GM21576 (cell line): ENCODE results near the gene NDUFAB1.
"Not testable (repeated sequence)": the region's sequence is repeated elsewhere in the genome, so short reads cannot be mapped to it uniquely, and the experiment has no call there.

ENCODE experiments used
- ATAC-seq: cut with Tn5 transposase; IDR thresholded peaks from one replicate; pipeline ENCODE4 v1.9.1; 2021; ENCODE audit warnings: mild to moderate bottlenecking, moderate library complexity; ENCODE audit not compliant: unreplicated experiment

NDUFAB1 gene

GRCh38 chr16:23584186-23585076 is 11.7 kb downstream of the NDUFAB1 start:
- ATAC-seq = no peak

GRCh38 chr16:23583271-23583670 is 12.8 kb downstream of the NDUFAB1 start:
- not testable (repeated sequence) for ATAC-seq

- no peak for ATAC-seq
Measured at GRCh38 chr16:23581764-23582163, 14.4 kb downstream of the NDUFAB1 start.

GRCh38 chr16:23580391-23580790 is 15.7 kb downstream of the NDUFAB1 start:
- no peak for ATAC-seq

GRCh38 chr16:23579371-23579770 is 16.7 kb downstream of the NDUFAB1 start:
- no peak for ATAC-seq

- no peak for ATAC-seq
Measured at GRCh38 chr16:23578101-23578830, 17.9 kb downstream of the NDUFAB1 start.

- ATAC-seq = no peak
Measured at GRCh38 chr16:23577493-23577892, 18.6 kb downstream of the NDUFAB1 start.

GRCh38 chr16:23575834-23576233 is 20.3 kb downstream of the NDUFAB1 start:
- ATAC-seq = no peak

GRCh38 chr16:23573817-23574216 is 22.3 kb downstream of the NDUFAB1 start:
- ATAC-seq = no peak

GRCh38 chr16:23572394-23572793 is 23.7 kb downstream of the NDUFAB1 start:
- ATAC-seq = no peak

GRCh38 chr16:23571895-23572294 is 24.2 kb downstream of the NDUFAB1 start:
- ATAC-seq = no peak

GRCh38 chr16:23570992-23571632 is 25.0 kb downstream of the NDUFAB1 start:
- ATAC-seq = no peak

GRCh38 chr16:23567602-23568001 is 28.5 kb downstream of the NDUFAB1 start:
- ATAC-seq = no peak

- ATAC-seq = no peak
Measured at GRCh38 chr16:23566724-23567123, 29.4 kb downstream of the NDUFAB1 start.

GRCh38 chr16:23564575-23565363 is 31.3 kb downstream of the NDUFAB1 start:
- no peak for ATAC-seq

GRCh38 chr16:23563186-23563585 is 32.9 kb downstream of the NDUFAB1 start:
- no peak for ATAC-seq

GRCh38 chr16:23562505-23562904 is 33.6 kb downstream of the NDUFAB1 start:
- ATAC-seq = no peak

GRCh38 chr16:23561586-23561985 is 34.5 kb downstream of the NDUFAB1 start:
- ATAC-seq = no peak

- peak; percentile 7 for ATAC-seq
Measured at GRCh38 chr16:23557779-23558702, 38.1 kb downstream of the NDUFAB1 start.
